ENCODE measurements around the gene JAK1. TPM values are rescaled to one million over a fixed set of nuclear protein-coding genes. Genes with fewer than 3 reads are reported as not detected.

JAK1 gene
- total and polyA plus RNA-seq, 10 of the 15 experiments (the other 5 are each of a cell fraction or from before 2014, with no cell fraction given) = 9.6 to 45.5 (median 35.7) TPM

DNA sequence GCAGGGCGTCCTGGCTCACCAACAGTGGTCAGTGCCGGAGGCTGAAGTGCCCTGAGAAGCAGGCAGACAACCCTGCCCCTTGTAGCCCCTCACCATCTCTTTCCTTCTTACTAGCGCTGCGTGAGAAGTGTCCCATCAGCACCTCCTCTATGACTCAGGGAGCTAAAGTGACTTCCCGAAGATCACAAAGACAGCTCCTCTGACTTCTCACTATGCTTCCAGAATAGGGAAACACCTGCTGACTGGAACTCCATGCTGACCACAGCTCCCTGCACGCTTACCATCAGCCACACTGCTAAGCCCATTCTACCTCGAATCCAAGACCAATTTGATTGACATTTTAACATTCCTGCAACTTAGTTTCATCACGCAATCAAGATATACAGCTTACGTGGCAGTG is 92.8 kb downstream of the JAK1 start (continued):
- TF ChIP-seq NFXL1 (IDR thresholded peaks at IDR 0.05; ENCODE audit: borderline replicate concordance) (no peak), ETV6 (conservative IDR thresholded peaks at IDR 0.05 in 1 of 2, IDR thresholded peaks at IDR 0.05 in 1 of 2; ENCODE audit: borderline replicate concordance in 1 of 2, low read depth in 1 of 2) (no peak), KDM1A (IDR thresholded peaks at IDR 0.05; ENCODE audit: borderline replicate concordance) (no peak), JUNB (IDR thresholded peaks at IDR 0.05) (no peak), SMAD1 (IDR thresholded peaks at IDR 0.05; ENCODE audit: low read depth, partially characterized antibody) (no peak), ZNF217 (IDR thresholded peaks at IDR 0.05) (no peak)
- TF ChIP-seq, protein P1, sequence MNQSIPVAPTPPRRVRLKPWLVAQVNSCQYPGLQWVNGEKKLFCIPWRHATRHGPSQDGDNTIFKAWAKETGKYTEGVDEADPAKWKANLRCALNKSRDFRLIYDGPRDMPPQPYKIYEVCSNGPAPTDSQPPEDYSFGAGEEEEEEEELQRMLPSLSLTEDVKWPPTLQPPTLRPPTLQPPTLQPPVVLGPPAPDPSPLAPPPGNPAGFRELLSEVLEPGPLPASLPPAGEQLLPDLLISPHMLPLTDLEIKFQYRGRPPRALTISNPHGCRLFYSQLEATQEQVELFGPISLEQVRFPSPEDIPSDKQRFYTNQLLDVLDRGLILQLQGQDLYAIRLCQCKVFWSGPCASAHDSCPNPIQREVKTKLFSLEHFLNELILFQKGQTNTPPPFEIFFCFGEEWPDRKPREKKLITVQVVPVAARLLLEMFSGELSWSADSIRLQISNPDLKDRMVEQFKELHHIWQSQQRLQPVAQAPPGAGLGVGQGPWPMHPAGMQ (IDR thresholded peaks at IDR 0.05; ENCODE audit: borderline replicate concordance) = no peak
- TF ChIP-seq, protein P2, sequence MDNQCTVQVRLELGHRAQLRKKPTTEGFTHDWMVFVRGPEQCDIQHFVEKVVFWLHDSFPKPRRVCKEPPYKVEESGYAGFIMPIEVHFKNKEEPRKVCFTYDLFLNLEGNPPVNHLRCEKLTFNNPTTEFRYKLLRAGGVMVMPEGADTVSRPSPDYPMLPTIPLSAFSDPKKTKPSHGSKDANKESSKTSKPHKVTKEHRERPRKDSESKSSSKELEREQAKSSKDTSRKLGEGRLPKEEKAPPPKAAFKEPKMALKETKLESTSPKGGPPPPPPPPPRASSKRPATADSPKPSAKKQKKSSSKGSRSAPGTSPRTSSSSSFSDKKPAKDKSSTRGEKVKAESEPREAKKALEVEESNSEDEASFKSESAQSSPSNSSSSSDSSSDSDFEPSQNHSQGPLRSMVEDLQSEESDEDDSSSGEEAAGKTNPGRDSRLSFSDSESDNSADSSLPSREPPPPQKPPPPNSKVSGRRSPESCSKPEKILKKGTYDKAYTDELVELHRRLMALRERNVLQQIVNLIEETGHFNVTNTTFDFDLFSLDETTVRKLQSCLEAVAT (IDR thresholded peaks at IDR 0.05) = no peak

DNA sequence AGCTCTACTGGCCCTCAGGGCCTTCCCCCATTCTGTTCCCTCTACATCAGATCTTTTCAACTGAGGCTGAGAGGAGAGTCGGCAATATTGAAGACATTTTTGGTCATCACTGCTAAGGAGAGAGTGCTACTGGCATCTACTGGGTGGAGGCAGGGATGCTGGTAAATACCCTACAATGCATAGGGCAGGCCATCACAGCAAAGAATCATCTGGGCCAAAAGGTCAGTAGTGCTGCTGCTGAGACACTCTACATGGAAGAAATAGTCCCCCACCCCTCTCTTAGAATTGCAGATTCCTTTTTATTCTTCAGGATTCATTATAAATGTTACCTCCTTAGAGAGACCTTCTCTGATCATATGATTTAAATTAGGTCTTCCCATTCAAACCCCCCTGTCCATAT is 94.3 kb downstream of the JAK1 start:
- H3K4me1 ChIP-seq (ENCODE audit: control insufficient read depth, insufficient read depth, low read length) = no peaks in the 10 kb centered on the region
- TF ChIP-seq IRF4 (IDR thresholded peaks at IDR 0.05; ENCODE audit: low read depth, low read length) = no peak
- TF ChIP-seq HCFC1 (IDR thresholded peaks at IDR 0.05; ENCODE audit: low read length) = no peak
- TF ChIP-seq, protein P3, sequence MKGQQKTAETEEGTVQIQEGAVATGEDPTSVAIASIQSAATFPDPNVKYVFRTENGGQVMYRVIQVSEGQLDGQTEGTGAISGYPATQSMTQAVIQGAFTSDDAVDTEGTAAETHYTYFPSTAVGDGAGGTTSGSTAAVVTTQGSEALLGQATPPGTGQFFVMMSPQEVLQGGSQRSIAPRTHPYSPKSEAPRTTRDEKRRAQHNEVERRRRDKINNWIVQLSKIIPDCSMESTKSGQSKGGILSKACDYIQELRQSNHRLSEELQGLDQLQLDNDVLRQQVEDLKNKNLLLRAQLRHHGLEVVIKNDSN (IDR thresholded peaks at IDR 0.05; ENCODE audit: borderline replicate concordance, extremely low read length, insufficient read depth, low read depth, low read length) = no peak
- TF ChIP-seq MYC (IDR thresholded peaks at IDR 0.05; ENCODE audit: insufficient read depth, insufficient read length, insufficient replicate concordance, low read length, severe bottlenecking) = no peak
- no peak for TF ChIP-seq SMAD1 (IDR thresholded peaks at IDR 0.05; ENCODE audit: low read depth, partially characterized antibody)
- intact Hi-C loops (cut with micrococcal nuclease; ENCODE audit: unreplicated experiment) = no loop called here
- no peaks in the 10 kb centered on the region for H3K27me3 ChIP-seq (replicated peaks in 1 of 2; ENCODE audit: control insufficient read depth in 2 of 2, insufficient read depth in 2 of 2, low read length in 1 of 2)
- ChIA-PET POLR2A (no interaction called here), CTCF (no interaction called here), SMC1A (ENCODE audit: uncharacterized antibody, unreplicated experiment) (no interaction called here), RAD21 (ENCODE audit: unreplicated experiment) (no interaction called here)
- no peak overlapping the region for H3K27ac ChIP-seq (ENCODE audit: control insufficient read depth, insufficient read depth)
- no peak for ATAC-seq
- no peak overlapping the region for H2AFZ ChIP-seq (ENCODE audit: control insufficient read depth, low read depth, low read length)
- no peak overlapping the region for H3K4me2 ChIP-seq (ENCODE audit: control insufficient read depth, insufficient read depth)
- FAIRE-seq = no peak
- in situ Hi-C loops (cut with MboI) = no loop called here
- no TSS peak for BruUV-seq (replicated peaks)
- H4K20me1 ChIP-seq (ENCODE audit: control insufficient read depth, insufficient read depth) = no peaks in the 10 kb centered on the region
- no peaks in the 10 kb centered on the region for H3K9me3 ChIP-seq (replicated peaks; ENCODE audit: control insufficient read depth, insufficient read depth, low read length)
- H3K79me2 ChIP-seq (ENCODE audit: control insufficient read depth, insufficient read depth, low read length) = no peaks in the 10 kb centered on the region
- no peak overlapping the region for H3K9ac ChIP-seq (ENCODE audit: control insufficient read depth, insufficient read depth, low read length)
- H3K36me3 ChIP-seq (ENCODE audit: control insufficient read depth in 2 of 2, insufficient read depth in 2 of 2, low read length in 1 of 2) = peaks cover 11 to 16% of the 10 kb centered on the region in 2 experiments
- 94% methylated on average over 1 of the region's 1 CpG for WGBS (ENCODE audit: insufficient coverage, insufficient replicate concordance, low lambda C conversion rate, missing lambda C conversion rate)
- no peak overlapping the region for H3K4me3 ChIP-seq
- no peak for DNase-seq (ENCODE audit: low read depth, low spot score)
